OCI-LY1 (cell line): ENCODE results near the gene RPS21.

ENCODE experiments used
- H2AFZ ChIP-seq: fragments of 200-600 bp; sonication (generic), shearing (Covaris generic); 2 replicates; pipeline ENCODE4 v1.6.0; 2014; ENCODE audit warnings: antibody characterized with exemption, mild to moderate bottlenecking, low read length
- H3F3A ChIP-seq: fragments of 200-600 bp; sonication (generic), shearing (Covaris generic); 2 replicates; pipeline ENCODE4 v1.6.0; 2014; ENCODE audit warnings: mild to moderate bottlenecking, antibody characterized with exemption, low read length, moderate library complexity; ENCODE audit not compliant: insufficient read depth
- H3K27ac ChIP-seq: fragments of 200-600 bp; sonication (generic); 2 replicates; pipeline ENCODE4 v1.5.1; 2014; ENCODE audit warnings: low read length, mixed run types, mild to moderate bottlenecking, low read depth; ENCODE audit not compliant: poor library complexity, severe bottlenecking
- H3K27me3 ChIP-seq: fragments of 200-600 bp; sonication (generic); 2 replicates; pipeline ENCODE4 v1.6.0; 2014; ENCODE audit warnings: antibody characterized with exemption, mild to moderate bottlenecking, low read length, moderate library complexity; ENCODE audit not compliant: insufficient read depth
- H3K36me3 ChIP-seq: fragments of 200-600 bp; sonication (generic); 2 replicates; pipeline ENCODE4 v1.6.1; 2014; ENCODE audit warnings: mild to moderate bottlenecking, antibody characterized with exemption, low read length, moderate library complexity, mixed read lengths; ENCODE audit not compliant: insufficient read depth
- H3K4me1 ChIP-seq: fragments of 200-600 bp; sonication (generic); 2 replicates; pipeline ENCODE4 v1.5.1; 2014; ENCODE audit warnings: mild to moderate bottlenecking, low read length, moderate library complexity; ENCODE audit not compliant: insufficient read depth, severe bottlenecking
- H3K4me2 ChIP-seq: fragments of 200-600 bp; sonication (generic), shearing (Covaris generic); 2 replicates; pipeline ENCODE4 v1.6.1; 2014; ENCODE audit warnings: low read length
- H3K4me3 ChIP-seq: fragments of 200-600 bp; sonication (generic); 2 replicates; pipeline ENCODE4 v1.5.1; 2014; ENCODE audit warnings: low read length, low read depth, mild to moderate bottlenecking, mixed read lengths; ENCODE audit not compliant: poor library complexity, severe bottlenecking
- H3K79me2 ChIP-seq: fragments of 200-600 bp; shearing (Covaris generic); 2 replicates; pipeline ENCODE4 v1.6.1; 2016; ENCODE audit warnings: mixed run types, low read length, mixed read lengths; ENCODE audit not compliant: insufficient read depth
- H3K9ac ChIP-seq: fragments of 200-600 bp; sonication (generic), shearing (Covaris generic); 2 replicates; pipeline ENCODE4 v1.6.1; 2014; ENCODE audit warnings: mild to moderate bottlenecking, low read length, mixed read lengths
- H3K9me2 ChIP-seq: fragments of 200-600 bp; sonication (generic), shearing (Covaris generic); 2 replicates; pipeline ENCODE4 v1.6.1; 2014; ENCODE audit warnings: low read depth, mild to moderate bottlenecking, low read length, mixed read lengths
- H3K9me3 ChIP-seq: fragments of 200-600 bp; shearing (Covaris generic); 2 replicates; pipeline ENCODE4 v1.6.1; 2014; ENCODE audit warnings: low read length, mixed read lengths
- H4K20me1 ChIP-seq: fragments of 200-600 bp; sonication (generic), shearing (Covaris generic); 2 replicates; pipeline ENCODE4 v1.6.0; 2016; ENCODE audit warnings: mild to moderate bottlenecking, low read length; ENCODE audit not compliant: insufficient read depth
- CTCF ChIP-seq: fragments of 200-600 bp; sonication (generic), shearing (Covaris generic); IDR thresholded peaks from 2 replicates; pipeline ENCODE4 v1.5.1; 2017; ENCODE audit warnings: mild to moderate bottlenecking, antibody characterized with exemption, low read length, moderate library complexity, mixed read lengths
- EZH2 ChIP-seq: fragments of 200-600 bp; sonication (generic), shearing (Covaris generic); IDR thresholded peaks from 2 replicates; pipeline ENCODE4 v1.8.0; 2017; ENCODE audit warnings: borderline replicate concordance, mixed run types, mild to moderate bottlenecking, antibody characterized with exemption, low read length, moderate library complexity, mixed read lengths

The RPS21 gene

DNA sequence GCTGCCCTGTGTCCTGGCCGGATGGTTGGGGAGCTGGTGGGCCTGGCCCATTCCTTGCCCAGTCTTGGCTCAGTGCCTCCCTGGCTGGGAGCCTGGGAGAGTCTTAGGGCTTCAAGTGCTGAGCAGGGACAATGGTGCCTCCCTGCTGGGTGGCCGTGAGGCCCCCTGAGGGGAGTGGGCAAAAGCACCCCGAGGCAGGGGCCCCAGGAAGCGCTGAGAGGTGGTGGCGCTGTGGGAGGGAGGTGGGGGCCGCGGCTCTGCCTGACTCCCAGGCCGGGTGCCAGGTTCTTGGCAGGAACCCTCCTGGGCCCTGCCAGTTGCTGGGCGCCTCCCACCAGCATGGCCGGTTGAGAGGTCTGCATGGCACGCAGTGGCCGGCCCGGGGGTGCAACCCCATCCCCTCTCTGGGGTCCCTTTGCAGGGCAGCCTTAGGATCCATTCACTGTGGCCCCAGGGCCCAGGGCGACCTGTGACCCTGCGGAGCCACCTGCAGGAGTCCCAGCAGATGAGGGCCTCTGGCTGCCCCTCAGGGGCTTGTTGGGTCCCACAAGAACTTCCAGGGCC is 9.2 kb upstream of the RPS21 start:
- Histone ChIP-seq H2AFZ (no peak overlapping the region), H4K20me1 (no peaks in the 10 kb centered on the region), H3K9me2 (no peaks in the 10 kb centered on the region), H3K27me3 (no peaks in the 10 kb centered on the region), H3K4me3 (no peak overlapping the region), H3K27ac (no peak overlapping the region), H3K9me3 (no peaks in the 10 kb centered on the region), H3F3A (no peaks in the 10 kb centered on the region), H3K4me2 (no peak overlapping the region), H3K36me3 (peaks cover 12% of the 10 kb centered on the region), H3K9ac (no peak overlapping the region), H3K79me2 (no peaks in the 10 kb centered on the region), H3K4me1 (no peaks in the 10 kb centered on the region)
- TF ChIP-seq CTCF (no peak), EZH2 (no peak)

- Histone ChIP-seq H2AFZ (no peak overlapping the region), H3K4me2 (no peak overlapping the region), H3K9ac (no peak overlapping the region), H4K20me1 (no peaks in the 10 kb centered on the region), H3F3A (no peaks in the 10 kb centered on the region), H3K9me2 (no peaks in the 10 kb centered on the region), H3K27ac (no peak overlapping the region), H3K9me3 (no peaks in the 10 kb centered on the region), H3K4me1 (no peaks in the 10 kb centered on the region), H3K4me3 (no peak overlapping the region), H3K36me3 (peaks cover 12% of the 10 kb centered on the region), H3K79me2 (no peaks in the 10 kb centered on the region), H3K27me3 (no peaks in the 10 kb centered on the region)
- no peak for TF ChIP-seq CTCF
- TF ChIP-seq EZH2: no peak
Measured at GRCh38 chr20:62378215-62378614, 8.7 kb upstream of the RPS21 start.

DNA sequence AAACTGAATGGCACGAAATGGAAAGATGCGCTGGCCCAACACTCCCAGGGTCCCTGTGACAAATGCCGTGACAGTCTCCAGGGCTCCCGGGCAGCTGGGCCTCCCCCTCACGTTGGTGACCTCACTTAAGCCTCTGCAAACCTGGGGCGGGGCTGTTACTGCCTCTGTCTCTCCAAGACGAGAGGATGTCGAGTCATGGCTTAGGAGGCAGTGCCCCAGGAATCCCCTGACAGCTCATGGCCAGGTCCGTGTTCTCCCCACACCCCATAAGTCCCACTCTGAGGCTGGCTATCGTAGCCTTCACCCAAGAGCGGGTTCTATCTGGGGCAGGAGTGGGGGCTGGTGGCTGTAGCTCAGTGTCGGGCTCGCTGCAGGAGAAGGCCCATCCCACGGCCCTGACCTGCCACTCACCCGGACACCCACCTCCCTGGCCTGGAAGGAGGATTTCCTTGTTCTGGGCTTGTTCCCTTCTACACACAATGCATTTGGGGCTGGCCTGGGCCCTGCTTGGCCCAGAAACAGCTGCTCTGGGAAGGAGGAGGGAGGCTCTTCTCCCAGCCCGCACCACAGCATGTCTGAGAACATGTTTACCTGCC is 5.6 kb upstream of the RPS21 start:
- Histone ChIP-seq H3K4me3 (no peak overlapping the region), H3K4me1 (peaks cover 7% of the 10 kb centered on the region), H3K79me2 (peaks cover 9% of the 10 kb centered on the region), H3K36me3 (peaks cover 12% of the 10 kb centered on the region), H3K9me3 (no peaks in the 10 kb centered on the region), H3K27ac (no peak overlapping the region), H3F3A (no peaks in the 10 kb centered on the region), H3K9me2 (no peaks in the 10 kb centered on the region), H4K20me1 (no peaks in the 10 kb centered on the region), H3K9ac (no peak overlapping the region), H3K4me2 (no peak overlapping the region), H2AFZ (no peak overlapping the region), H3K27me3 (no peaks in the 10 kb centered on the region)
- TF ChIP-seq CTCF (no peak), EZH2 (no peak)
